Type B pancreatic cell (in vitro differentiated cells): Measurements from ENCODE around the gene PCDHGA12. TPM values are rescaled to one million over a fixed set of nuclear protein-coding genes. Genes with fewer than 3 reads are reported as not detected.

ENCODE experiments used
- DNase-seq: peaks from one replicate; pipeline ENCODE4 v3.0.0; 2021; ENCODE audit warnings: mixed read lengths; ENCODE audit not compliant: unreplicated experiment; ENCODE audit errors: extremely low spot score
- H3K27ac Mint-ChIP-seq: 2 replicates; pipeline ENCODE4 v1.8.0; 2021; ENCODE audit warnings: mild to moderate bottlenecking, mixed read lengths
- H3K27me3 Mint-ChIP-seq: 2 replicates; pipeline ENCODE4 v1.8.0; 2021; ENCODE audit warnings: mixed read lengths
- H3K36me3 Mint-ChIP-seq: 2 replicates; pipeline ENCODE4 v1.8.0; 2021; ENCODE audit warnings: mixed read lengths
- H3K4me1 Mint-ChIP-seq: one replicate; pipeline ENCODE4 v1.8.0; 2021; ENCODE audit warnings: mixed read lengths; ENCODE audit not compliant: unreplicated experiment
- H3K4me3 Mint-ChIP-seq: 2 replicates; pipeline ENCODE4 v1.8.0; 2021; ENCODE audit warnings: mild to moderate bottlenecking, mixed read lengths
- H3K9me3 Mint-ChIP-seq: 2 replicates; pipeline ENCODE4 v1.8.0; 2021; ENCODE audit warnings: mixed read lengths
- CTCF ChIP-seq: fragments of 200-600 bp; sonication (generic); conservative IDR thresholded peaks from 2 replicates; pipeline ENCODE4 v1.5.0; 2021; ENCODE audit warnings: antibody characterized with exemption, mild to moderate bottlenecking
- total RNA-seq: library from RNA; stranded (reverse); gene quantifications from 2 replicates; pipeline ENCODE4 v1.2.1, GENCODE V29; 2021; ENCODE audit warnings: low replicate concordance

PCDHGA12 gene
- total RNA-seq, 1 donor from 2014 or later = 1.7 TPM

GRCh38 chr5:141439411-141440141 is 9.3 kb downstream of the PCDHGA12 start:
- H3K36me3 Mint-ChIP-seq = peaks cover 31% of the 10 kb centered on the region
- H3K27me3 Mint-ChIP-seq = no peaks in the 10 kb centered on the region
- H3K27ac Mint-ChIP-seq = no peak overlapping the region

GRCh38 chr5:141440341-141440740 is 10.0 kb downstream of the PCDHGA12 start:
- no peaks in the 10 kb centered on the region for H3K27me3 Mint-ChIP-seq
- no peak overlapping the region for H3K27ac Mint-ChIP-seq
- no peak for TF ChIP-seq CTCF
- DNase-seq = no peak
- peaks cover 15% of the 10 kb centered on the region for H3K9me3 Mint-ChIP-seq
- H3K4me3 Mint-ChIP-seq = no peak overlapping the region
- no peaks in the 10 kb centered on the region for H3K4me1 Mint-ChIP-seq
- H3K36me3 Mint-ChIP-seq = peaks cover 31% of the 10 kb centered on the region

More at GRCh38 chr5:141439411-141440141, 9.3 kb downstream of the PCDHGA12 start:
- DNase-seq = no peak
- peaks cover 12% of the 10 kb centered on the region for H3K9me3 Mint-ChIP-seq
- no peak overlapping the region for H3K4me3 Mint-ChIP-seq
- H3K4me1 Mint-ChIP-seq = no peaks in the 10 kb centered on the region
- TF ChIP-seq CTCF = no peak

GRCh38 chr5:141441571-141442170 is 11.4 kb downstream of the PCDHGA12 start:
- Mint-ChIP-seq H3K4me1 (no peaks in the 10 kb centered on the region), H3K36me3 (peaks cover 38% of the 10 kb centered on the region), H3K27me3 (no peaks in the 10 kb centered on the region), H3K9me3 (peaks cover 21% of the 10 kb centered on the region), H3K4me3 (no peak overlapping the region), H3K27ac (no peak overlapping the region)
- DNase-seq = no peak
- TF ChIP-seq CTCF = no peak

DNA sequence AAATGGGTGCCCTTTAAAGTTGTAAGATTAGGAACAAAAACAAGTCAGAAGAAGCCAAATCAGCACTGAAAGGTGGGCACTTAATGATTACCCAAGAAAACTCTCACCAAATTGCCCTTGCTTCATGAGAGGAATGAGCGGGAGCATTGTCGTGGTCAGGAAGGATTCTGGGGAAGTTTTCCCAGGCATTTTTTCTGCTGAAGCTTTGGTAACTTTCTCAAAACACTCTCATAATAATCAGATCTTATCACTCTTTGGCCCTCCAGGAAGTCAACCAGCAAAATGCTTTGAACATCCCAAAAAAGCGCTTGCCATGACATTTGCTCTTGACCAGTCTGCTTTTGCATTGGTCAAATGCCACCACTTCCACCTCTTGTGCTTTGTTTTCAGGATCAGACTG is 35.0 kb downstream of the PCDHGA12 start:
- no peak for DNase-seq
- Mint-ChIP-seq H3K27me3 (no peaks in the 10 kb centered on the region), H3K4me1 (no peaks in the 10 kb centered on the region), H3K9me3 (peaks cover 6% of the 10 kb centered on the region), H3K4me3 (no peak overlapping the region), H3K27ac (no peak overlapping the region), H3K36me3 (peaks cover 21% of the 10 kb centered on the region)
- TF ChIP-seq CTCF = no peak

DNA sequence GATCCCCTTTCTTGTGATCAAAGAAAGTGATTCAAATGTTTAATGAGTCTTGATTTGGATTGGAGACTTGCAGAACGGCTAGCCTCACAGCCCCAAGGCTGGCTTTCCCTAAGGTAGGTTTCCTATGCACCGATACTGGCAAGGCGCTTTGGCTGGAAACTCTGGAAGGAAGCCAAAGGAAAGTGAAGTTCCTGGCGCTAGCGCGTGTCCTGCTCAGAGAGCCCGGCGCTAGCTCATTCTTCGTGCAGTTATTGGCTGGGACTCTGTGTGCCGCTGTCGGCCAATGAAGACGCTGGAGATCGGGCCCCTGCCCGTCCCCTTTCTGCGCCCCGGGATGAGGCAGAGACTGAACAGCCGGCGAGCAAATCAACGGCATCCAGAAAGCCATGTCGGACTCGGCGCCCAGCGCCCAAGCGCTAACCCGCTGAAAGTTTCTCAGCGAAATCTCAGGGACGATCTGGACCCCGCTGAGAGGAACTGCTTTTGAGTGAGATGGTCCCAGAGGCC is 45.4 kb downstream of the PCDHGA12 start, which contains the start of gene PCDHGC3:
Gene PCDHGC3 (plus strand): TSS at position 342 of the 507 bp plus-strand sequence. CDS start 151 bp downstream, at position 493.
- peak; percentile 41 for TF ChIP-seq CTCF
- Mint-ChIP-seq H3K27ac (peak within 1 kb of the TSS; percentile 85), H3K4me1 (peaks cover 9% of the 10 kb centered on the region), H3K9me3 (no peaks in the 10 kb centered on the region), H3K36me3 (peaks cover 35% of the 10 kb centered on the region), H3K27me3 (peaks cover 13% of the 10 kb centered on the region), H3K4me3 (peak within 1 kb of the TSS; percentile 99)
- DNase-seq = no peak
